ENCODE measurements around the gene FBXL16. TPM values are rescaled to one million over a fixed set of nuclear protein-coding genes. Genes with fewer than 3 reads are reported as not detected.
A peak's percentile ranks its signal among the peaks of the same experiment; 100 is the strongest.

The FBXL16 gene
- total and polyA plus RNA-seq, 2 of the 13 experiments (the other 11 are each of a cell fraction or from before 2014, with no cell fraction given), result 0.22 to 2.0 TPM

DNA sequence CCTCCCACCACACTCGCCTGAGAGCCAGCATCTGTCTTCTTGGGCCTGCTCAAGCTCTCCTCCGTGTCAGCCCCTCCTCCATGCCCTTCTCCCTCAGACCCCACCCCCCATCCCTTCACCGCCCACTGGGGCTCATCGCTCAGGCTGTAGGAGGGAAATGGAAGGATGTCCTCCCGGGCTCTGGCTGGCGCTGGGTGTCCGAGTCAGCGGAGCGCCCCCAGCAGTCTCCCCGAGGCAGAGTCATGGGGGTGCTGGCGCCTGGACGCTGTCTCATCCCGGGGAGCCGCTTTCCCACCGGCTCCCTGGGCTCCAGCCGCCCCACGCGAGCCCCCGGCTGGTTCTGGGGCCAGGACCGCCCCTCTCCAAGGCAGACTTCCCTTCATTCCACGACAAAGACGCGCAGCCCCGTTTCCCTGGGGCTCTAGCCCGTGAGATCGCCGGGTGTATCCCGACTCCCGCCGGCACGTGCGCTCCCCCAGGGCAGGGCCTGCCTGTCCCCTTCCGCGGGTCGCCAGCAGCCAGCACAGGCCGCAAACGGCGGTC, 14.9 kb upstream of the FBXL16 start (continued):
- TF ChIP-seq, protein P1, sequence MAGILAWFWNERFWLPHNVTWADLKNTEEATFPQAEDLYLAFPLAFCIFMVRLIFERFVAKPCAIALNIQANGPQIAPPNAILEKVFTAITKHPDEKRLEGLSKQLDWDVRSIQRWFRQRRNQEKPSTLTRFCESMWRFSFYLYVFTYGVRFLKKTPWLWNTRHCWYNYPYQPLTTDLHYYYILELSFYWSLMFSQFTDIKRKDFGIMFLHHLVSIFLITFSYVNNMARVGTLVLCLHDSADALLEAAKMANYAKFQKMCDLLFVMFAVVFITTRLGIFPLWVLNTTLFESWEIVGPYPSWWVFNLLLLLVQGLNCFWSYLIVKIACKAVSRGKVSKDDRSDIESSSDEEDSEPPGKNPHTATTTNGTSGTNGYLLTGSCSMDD (CRISPR knock-in tag; IDR thresholded peaks at IDR 0.05), result no peak
- peak; percentile 87 for TF ChIP-seq AGO2 (optimal IDR thresholded peaks at IDR 0.05; ENCODE audit: low read depth, low read length)
- 0 out of 2 replicates have a peak, but pooled peaks have one; percentile 12 for TF ChIP-seq ZMAT3 (CRISPR knock-in tag; conservative IDR thresholded peaks at IDR 0.05)
- TF ChIP-seq GATA4 (IDR thresholded peaks at IDR 0.05; ENCODE audit: borderline replicate concordance, low read depth), result no peak
- no peak for TF ChIP-seq LCORL (IDR thresholded peaks at IDR 0.05)
- TF ChIP-seq LCORL (CRISPR knock-in tag; IDR thresholded peaks at IDR 0.05), result peak; percentile 50; the same call in 1 of the 2 replicates
- TF ChIP-seq, protein P2, sequence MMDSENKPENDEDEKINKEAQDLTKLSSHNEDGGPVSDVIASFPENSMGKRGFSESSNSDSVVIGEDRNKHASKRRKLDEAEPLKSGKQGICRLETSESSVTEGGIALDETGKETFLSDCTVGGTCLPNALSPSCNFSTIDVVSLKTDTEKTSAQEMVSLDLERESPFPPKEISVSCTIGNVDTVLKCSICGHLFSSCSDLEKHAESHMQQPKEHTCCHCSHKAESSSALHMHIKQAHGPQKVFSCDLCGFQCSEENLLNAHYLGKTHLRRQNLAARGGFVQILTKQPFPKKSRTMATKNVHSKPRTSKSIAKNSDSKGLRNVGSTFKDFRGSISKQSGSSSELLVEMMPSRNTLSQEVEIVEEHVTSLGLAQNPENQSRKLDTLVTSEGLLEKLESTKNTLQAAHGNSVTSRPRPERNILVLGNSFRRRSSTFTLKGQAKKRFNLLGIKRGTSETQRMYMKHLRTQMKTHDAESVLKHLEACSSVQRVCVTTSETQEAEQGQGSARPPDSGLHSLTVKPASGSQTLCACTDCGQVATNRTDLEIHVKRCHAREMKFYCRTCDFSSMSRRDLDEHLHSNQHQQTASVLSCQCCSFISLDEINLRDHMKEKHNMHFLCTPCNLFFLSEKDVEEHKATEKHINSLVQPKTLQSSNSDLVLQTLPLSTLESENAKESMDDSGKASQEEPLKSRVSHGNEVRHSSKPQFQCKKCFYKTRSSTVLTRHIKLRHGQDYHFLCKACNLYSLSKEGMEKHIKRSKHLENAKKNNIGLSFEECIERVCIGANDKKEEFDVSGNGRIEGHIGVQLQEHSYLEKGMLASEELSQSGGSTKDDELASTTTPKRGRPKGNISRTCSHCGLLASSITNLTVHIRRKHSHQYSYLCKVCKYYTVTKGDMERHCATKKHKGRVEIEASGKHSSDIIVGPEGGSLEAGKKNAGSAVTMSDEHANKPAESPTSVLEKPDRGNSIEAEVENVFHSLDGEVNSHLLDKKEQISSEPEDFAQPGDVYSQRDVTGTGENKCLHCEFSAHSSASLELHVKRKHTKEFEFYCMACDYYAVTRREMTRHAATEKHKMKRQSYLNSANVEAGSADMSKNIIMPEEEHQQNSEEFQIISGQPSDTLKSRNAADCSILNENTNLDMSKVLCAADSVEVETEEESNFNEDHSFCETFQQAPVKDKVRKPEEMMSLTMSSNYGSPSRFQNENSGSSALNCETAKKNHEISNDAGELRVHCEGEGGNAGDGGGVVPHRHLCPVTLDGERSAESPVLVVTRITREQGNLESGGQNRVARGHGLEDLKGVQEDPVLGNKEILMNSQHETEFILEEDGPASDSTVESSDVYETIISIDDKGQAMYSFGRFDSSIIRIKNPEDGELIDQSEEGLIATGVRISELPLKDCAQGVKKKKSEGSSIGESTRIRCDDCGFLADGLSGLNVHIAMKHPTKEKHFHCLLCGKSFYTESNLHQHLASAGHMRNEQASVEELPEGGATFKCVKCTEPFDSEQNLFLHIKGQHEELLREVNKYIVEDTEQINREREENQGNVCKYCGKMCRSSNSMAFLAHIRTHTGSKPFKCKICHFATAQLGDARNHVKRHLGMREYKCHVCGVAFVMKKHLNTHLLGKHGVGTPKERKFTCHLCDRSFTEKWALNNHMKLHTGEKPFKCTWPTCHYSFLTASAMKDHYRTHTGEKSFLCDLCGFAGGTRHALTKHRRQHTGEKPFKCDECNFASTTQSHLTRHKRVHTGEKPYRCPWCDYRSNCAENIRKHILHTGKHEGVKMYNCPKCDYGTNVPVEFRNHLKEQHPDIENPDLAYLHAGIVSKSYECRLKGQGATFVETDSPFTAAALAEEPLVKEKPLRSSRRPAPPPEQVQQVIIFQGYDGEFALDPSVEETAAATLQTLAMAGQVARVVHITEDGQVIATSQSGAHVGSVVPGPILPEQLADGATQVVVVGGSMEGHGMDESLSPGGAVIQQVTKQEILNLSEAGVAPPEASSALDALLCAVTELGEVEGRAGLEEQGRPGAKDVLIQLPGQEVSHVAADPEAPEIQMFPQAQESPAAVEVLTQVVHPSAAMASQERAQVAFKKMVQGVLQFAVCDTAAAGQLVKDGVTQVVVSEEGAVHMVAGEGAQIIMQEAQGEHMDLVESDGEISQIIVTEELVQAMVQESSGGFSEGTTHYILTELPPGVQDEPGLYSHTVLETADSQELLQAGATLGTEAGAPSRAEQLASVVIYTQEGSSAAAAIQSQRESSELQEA (CRISPR knock-in tag; IDR thresholded peaks at IDR 0.05; ENCODE audit: not compliant biosample characterization), result peak; percentile 48
- no peak for TF ChIP-seq THYN1 (CRISPR knock-in tag; IDR thresholded peaks at IDR 0.05; ENCODE audit: borderline replicate concordance, low read depth)
- peak; percentile 62; the same call in 1 of the 2 replicates for TF ChIP-seq ZNF572 (CRISPR knock-in tag; IDR thresholded peaks at IDR 0.05)
- 0 out of 4 replicates have a peak, but pooled peaks of 1 of the 2 experiments have one; percentile 14 for TF ChIP-seq KLF16 (CRISPR knock-in tag; IDR thresholded peaks at IDR 0.05)
- 0 out of 2 replicates have a peak, but pooled peaks have one; percentile 30 for TF ChIP-seq ZBTB20 (CRISPR knock-in tag; IDR thresholded peaks at IDR 0.05; ENCODE audit: borderline replicate concordance, low read depth)
- TF ChIP-seq, protein P3, sequence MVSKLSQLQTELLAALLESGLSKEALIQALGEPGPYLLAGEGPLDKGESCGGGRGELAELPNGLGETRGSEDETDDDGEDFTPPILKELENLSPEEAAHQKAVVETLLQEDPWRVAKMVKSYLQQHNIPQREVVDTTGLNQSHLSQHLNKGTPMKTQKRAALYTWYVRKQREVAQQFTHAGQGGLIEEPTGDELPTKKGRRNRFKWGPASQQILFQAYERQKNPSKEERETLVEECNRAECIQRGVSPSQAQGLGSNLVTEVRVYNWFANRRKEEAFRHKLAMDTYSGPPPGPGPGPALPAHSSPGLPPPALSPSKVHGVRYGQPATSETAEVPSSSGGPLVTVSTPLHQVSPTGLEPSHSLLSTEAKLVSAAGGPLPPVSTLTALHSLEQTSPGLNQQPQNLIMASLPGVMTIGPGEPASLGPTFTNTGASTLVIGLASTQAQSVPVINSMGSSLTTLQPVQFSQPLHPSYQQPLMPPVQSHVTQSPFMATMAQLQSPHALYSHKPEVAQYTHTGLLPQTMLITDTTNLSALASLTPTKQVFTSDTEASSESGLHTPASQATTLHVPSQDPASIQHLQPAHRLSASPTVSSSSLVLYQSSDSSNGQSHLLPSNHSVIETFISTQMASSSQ (IDR thresholded peaks at IDR 0.05; ENCODE audit: low read depth), result no peak
- TF ChIP-seq, protein P3 (CRISPR knock-in tag; IDR thresholded peaks at IDR 0.05; ENCODE audit: borderline replicate concordance), result no peak
- TF ChIP-seq MED8 (CRISPR knock-in tag; IDR thresholded peaks at IDR 0.05; ENCODE audit: insufficient replicate concordance), result peak; percentile 82
- TF ChIP-seq ZNF180 (CRISPR knock-in tag; IDR thresholded peaks at IDR 0.05; ENCODE audit: borderline replicate concordance, low read depth), result no peak
- TF ChIP-seq ZNF737 (CRISPR knock-in tag; IDR thresholded peaks at IDR 0.05; ENCODE audit: borderline replicate concordance), result no peak
